A204.1 (cell line): ENCODE measurements around the gene ZFAND6.

Experiments used
- FAIRE-seq: peaks from 2 replicates; lab custom pipeline; 2012; peaks lifted over from hg19 to GRCh38; lab: Jason Lieb, UNC

ZFAND6 gene

GRCh38 chr15:80052597-80053304 lies 6.7 kb upstream of the ZFAND6 start:
- FAIRE-seq = no peak

GRCh38 chr15:80055933-80056332 lies 3.5 kb upstream of the ZFAND6 start:
- FAIRE-seq = no peak

- no peak for FAIRE-seq
Measured at GRCh38 chr15:80058044-80058443, 1.4 kb upstream of the ZFAND6 start.

- no peak for FAIRE-seq
Measured at GRCh38 chr15:80059786-80060355, 395 bp downstream of the ZFAND6 start.

- FAIRE-seq = peak; percentile 14
Measured at GRCh38 chr15:80060356-80061006, 1.0 kb downstream of the ZFAND6 start.

- no peak for FAIRE-seq
Measured at GRCh38 chr15:80061582-80061981, 2.1 kb downstream of the ZFAND6 start.

- no peak for FAIRE-seq
Measured at GRCh38 chr15:80066912-80067311, 7.4 kb downstream of the ZFAND6 start.

GRCh38 chr15:80068578-80068977 lies 9.1 kb downstream of the ZFAND6 start:
- FAIRE-seq = no peak

- no peak for FAIRE-seq
Measured at GRCh38 chr15:80070840-80071239, 11.4 kb downstream of the ZFAND6 start.

- FAIRE-seq = no peak
Measured at GRCh38 chr15:80071652-80072051, 12.2 kb downstream of the ZFAND6 start.

- peak; percentile 99 for FAIRE-seq
Measured at GRCh38 chr15:80072285-80072994, 13.0 kb downstream of the ZFAND6 start.

GRCh38 chr15:80073197-80073596 lies 13.7 kb downstream of the ZFAND6 start:
- FAIRE-seq = no peak

GRCh38 chr15:80076321-80077318 lies 17.1 kb downstream of the ZFAND6 start:
- FAIRE-seq = no peak

GRCh38 chr15:80081390-80081789 lies 21.9 kb downstream of the ZFAND6 start:
- no peak for FAIRE-seq

- no peak for FAIRE-seq
Measured at GRCh38 chr15:80087104-80087503, 27.6 kb downstream of the ZFAND6 start.

GRCh38 chr15:80090041-80090440 lies 30.6 kb downstream of the ZFAND6 start:
- FAIRE-seq = no peak

GRCh38 chr15:80090879-80091503 lies 31.5 kb downstream of the ZFAND6 start:
- no peak for FAIRE-seq

- no peak for FAIRE-seq
Measured at GRCh38 chr15:80093854-80094418, 34.5 kb downstream of the ZFAND6 start.

GRCh38 chr15:80095511-80095910 lies 36.0 kb downstream of the ZFAND6 start:
- no peak for FAIRE-seq

GRCh38 chr15:80095969-80096368 lies 36.5 kb downstream of the ZFAND6 start:
- no peak for FAIRE-seq

- FAIRE-seq = no peak
Measured at GRCh38 chr15:80098341-80098740, 38.9 kb downstream of the ZFAND6 start.
